Sciatic nerve (tissue), 2 donors: ENCODE results near the gene PRKG1. TPM values are rescaled to one million over a fixed set of nuclear protein-coding genes. Genes with fewer than 3 reads are reported as not detected.
"Not testable (repeated sequence)": the region's sequence is repeated elsewhere in the genome, so short reads cannot be mapped to it uniquely, and the experiment has no call there.

Source experiments
- ATAC-seq: fragments of 200-7000 bp; cut with Tn5 transposase; one replicate; pipeline ENCODE4 v1.9.1; 2020; ENCODE audit warnings: mild to moderate bottlenecking, moderate library complexity
- DNase-seq: peaks from one replicate; pipeline ENCODE4 v3.0.0-alpha.2; 2020; ENCODE audit warnings: low spot score
- intact Hi-C: fragments of 100-400 bp; cut with DNase I; formaldehyde crosslinking; loops from one replicate; pipeline ENCODE4 v1.14.2; 2022
- total RNA-seq: library from RNA; stranded (reverse); fragmentation: NEBNext Ultra II Directional; extraction: Animal tissue kit (Norgen Biotek cat#: 25700); gene quantifications from one replicate; pipeline ENCODE4 v1.2.1, GENCODE V29; 2021
- donor health status: DM: no; HTN: no; CAD: no.
- donor health status: DM: no; HTN: no; CAD: no.

Gene PRKG1
- total RNA-seq, 1 donor from 2014 or later = 20.0 TPM

DNA sequence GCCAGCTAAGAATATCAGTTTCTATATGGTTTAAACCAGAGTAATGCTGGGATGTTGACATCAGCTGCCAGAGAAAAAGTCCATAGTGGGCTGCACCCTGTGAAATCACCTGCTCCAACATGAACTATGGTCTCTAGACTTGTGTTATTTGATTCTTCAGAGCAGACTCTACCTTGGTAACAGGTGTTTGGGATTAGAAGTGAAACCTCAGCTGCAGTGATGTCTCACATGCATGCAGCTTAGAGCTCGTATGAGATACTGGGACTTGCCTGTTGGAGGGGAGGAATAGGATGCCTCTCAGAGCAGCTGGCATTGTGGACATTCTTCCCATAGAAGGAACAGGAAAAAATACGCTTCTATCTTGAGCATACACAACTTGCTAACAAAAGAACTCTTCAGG, 912.2 kb downstream of the PRKG1 start:
- ATAC-seq (no peak), DNase-seq (no peak)
- intact Hi-C loops = no loop called here

DNA sequence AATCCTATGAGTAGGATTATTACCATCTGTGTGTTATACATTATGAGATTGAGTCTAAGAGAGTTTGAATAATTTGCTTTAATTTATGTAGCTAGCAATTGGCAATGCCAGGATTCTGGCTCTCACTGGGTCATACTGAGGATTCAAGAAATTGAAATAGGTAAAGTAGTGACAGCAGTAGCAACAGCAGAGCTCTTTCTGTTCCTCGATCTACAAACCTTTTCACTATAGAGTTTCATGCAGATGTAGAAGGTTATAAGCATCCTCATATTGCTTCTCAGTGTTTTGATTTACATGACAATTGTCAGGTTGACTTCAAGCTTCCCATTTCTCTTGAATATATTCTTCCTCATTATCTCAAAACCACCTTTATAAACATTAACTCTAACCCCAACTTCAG, 919.2 kb downstream of the PRKG1 start:
- no peak for ATAC-seq
- no peak for DNase-seq
- intact Hi-C loops = no loop called here

DNA sequence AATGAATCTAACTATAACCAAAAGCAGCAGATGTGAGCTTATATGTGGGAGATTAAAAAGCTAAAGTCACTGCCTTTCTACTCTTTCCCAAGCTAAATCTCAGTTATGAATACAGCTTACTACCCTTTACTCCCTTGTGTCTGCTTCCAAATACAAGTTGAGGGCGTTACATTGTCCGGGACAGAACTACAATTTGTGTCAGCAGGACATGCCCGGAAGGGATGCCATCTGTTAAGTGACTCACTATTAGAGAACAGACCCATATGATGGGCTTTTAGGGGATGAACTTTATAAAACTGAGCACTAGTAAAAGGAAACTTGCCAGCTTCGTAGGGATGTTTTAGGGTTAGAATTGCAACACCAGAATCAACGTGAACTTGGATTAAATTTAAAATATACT, 924.8 kb downstream of the PRKG1 start:
- intact Hi-C loops = no loop called here
- DNase-seq (no peak), ATAC-seq (no peak)

DNA sequence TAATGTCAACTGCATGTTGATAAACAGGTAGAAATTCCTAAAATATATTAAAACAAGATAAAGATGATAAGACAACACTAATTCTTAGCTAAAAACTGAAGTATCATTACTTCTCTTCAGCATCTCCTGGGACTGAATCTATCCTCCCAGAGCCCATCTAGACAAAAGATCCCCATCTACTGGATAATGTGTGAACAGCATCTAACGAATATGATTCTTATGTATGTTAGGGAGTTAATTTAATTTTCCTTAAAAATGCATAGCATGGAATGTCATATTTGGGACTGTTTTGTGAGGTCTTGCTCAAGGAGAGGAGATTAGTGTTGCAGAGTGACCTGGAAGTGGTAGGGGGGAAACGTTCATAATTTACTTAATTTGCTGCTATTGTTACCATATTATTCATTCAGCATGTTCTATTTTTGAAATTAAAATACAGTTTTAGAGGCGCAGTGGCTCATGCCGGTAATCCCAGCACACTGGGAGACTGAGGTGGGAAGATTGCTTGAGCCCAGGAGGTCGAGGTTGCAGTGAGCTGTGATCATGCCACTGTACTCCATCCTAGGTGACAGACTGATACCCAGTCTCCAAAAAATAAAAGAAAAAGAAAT, 930.2 kb downstream of the PRKG1 start:
- intact Hi-C loops = no loop called here
- no peak for ATAC-seq
- DNase-seq = no peak

DNA sequence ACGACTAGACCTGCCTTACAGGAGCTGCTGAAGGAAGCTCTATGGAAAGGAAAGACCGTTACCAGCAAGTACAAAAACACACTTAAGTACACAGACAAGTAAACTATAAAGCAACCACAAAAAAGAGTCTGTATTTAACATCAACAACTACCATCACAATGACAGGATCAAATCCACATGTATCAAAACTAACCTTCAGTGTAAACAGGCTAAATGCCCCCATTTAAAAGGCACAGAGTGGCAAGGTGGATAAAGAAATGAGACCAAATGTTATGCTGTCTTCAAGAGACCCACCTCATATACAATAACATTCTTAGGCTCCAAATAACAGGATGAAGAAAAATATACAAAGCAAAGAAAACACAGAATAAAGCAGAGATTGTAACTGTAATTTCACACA, 932.8 kb downstream of the PRKG1 start:
- intact Hi-C loops = no loop called here
- ATAC-seq (no peak), DNase-seq (no peak)

DNA sequence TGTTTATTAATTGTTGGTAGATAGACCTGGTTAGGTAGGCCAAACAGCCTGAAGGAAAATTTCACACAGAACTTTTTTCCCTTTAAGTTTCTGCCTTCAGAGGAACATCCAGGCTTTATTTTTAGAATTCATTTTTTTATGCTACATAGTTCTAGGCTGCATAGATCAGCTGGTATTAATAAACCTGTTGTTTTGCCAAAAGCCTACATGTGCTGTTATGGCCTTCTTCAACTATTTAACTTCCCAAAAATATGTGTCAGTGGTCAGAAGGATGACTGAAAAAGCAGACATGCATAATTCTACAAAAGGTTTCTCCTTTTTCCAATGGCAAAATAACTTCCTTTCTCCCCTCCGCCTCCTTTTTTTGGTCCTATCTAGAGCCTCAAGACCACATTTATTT, 936.8 kb downstream of the PRKG1 start:
- intact Hi-C loops = no loop called here
- ATAC-seq = no peak
- DNase-seq = no peak

DNA sequence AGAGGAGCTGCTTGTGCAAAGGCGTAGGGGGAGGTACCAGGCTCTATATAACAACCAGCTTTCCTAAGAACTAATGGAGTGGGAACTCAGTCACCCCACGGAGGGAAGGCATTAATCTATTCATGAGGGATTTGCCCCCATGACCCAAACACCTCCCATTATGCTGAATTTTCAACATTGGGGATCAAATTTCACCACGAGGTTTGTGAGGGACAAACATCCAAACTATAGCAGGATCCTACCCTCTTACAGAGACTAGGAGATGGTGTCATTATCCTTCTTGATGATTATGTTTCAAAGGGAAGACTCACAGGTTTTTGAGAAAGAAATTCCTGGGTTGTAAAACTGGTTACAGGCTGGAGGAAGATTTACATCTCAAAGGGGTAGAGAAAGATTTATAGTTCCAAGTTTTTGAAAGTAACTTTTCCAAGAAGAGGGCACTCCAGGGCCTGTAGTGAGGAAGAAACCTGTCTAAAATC, 944.8 kb downstream of the PRKG1 start:
- ATAC-seq (no peak), DNase-seq (no peak)
- intact Hi-C loops = no loop called here

DNA sequence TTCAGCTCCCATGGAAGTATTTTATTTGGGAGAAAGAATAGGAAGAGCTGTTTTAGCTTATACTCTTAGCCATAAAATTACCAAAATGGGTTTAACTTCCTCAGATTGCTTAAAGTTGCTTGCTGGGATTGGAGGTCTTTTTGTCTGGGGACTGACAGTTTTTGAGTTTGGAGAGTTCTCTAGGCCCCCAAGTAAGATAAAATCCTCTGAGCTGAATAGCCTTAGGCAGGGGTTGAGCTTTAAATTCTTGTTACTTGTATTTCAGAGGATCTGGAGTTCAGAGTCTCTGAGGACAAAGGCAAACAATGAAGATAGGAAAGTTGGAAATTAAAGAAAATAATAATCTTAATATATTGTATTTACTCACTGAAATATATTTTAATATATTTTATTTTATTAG, 945.4 kb downstream of the PRKG1 start:
- ATAC-seq (no peak), DNase-seq (no peak)
- intact Hi-C loops = no loop called here

DNA sequence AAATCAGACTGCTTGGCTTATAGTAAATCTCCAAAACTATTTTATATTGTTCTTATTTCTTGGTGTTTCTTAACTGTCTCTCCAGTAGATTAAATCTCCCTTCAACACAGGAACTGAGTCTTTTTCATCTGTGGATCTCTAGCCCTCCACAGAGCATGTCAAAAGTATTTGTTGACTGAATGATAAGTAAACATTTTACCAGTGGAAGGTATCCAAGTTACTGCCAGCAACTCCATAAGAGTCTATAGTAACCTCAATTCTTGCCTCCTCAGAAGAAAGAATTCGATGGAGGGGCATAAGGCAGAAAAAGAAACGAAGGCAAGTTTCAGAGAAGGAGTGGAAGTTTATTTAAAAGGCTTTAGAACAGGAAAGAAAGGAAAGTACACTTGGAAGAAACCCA, 945.9 kb downstream of the PRKG1 start:
- ATAC-seq = no peak
- no peak for DNase-seq
- intact Hi-C loops = no loop called here

DNA sequence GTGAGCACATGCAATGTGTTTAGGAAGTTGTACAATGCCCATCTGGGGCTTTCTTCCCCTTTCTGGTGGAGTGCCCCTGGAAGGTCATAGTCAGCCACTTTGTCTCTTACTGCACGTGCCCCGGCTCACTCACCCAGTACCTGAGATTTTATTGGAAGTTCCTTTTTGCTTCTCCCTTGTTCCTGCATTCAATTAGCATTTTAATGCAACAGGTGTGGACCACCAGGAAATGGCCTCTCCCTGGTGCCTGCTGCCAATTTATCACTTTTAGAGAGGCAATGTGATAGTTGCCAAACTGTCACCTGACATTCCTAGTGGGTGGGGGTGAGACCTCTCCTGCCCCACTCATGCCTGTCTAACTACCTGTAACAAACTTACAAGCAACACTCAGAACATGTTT, 946.4 kb downstream of the PRKG1 start:
- DNase-seq (no peak), ATAC-seq (no peak)
- intact Hi-C loops = no loop called here

DNA sequence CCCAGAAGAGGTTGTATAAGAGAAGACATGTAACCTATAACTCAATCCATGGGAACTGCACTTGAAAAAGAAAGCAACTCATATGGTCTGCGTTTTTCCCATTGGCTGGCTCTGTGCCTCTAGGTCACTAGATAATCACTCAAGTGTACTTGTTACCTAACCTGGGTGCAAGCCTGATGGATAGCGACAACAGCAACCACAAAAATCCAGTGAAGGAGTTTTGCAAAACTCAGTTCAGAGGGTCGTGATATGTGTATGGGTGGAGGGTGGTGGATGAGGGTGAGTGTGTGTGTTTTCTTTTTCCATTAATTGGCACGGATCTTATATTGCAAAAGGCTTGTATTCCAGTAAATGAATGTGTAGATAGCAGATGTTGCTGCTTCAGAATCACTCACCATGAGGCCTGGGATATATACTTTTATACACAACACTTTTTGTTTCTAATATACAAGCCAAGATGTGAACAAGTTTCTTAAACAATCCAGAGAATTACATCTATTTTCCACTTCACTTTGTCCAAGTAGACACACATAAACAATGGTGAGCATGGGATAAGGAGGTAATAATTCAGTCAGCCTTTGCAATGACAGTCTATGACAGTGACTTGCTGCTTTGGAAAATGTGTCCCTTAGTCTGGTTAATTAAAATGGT, 952.9 kb downstream of the PRKG1 start:
- intact Hi-C loops = no loop called here
- ATAC-seq (no peak), DNase-seq (no peak)

DNA sequence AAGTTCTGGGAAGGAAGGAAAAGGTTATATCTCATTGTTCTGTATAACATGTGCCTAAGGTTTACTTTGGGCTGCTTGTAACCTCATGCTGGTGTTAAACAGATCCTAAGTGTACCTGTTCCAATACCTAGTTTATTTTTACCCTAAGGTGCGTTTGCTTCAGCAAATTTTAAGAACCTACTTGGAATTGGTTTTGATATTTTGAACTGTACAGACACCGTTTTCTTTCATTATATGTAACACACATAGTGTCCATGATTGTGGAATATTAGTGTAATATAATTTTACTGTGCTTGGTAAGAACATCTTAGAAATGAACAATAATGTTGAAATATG, 954.2 kb downstream of the PRKG1 start:
- DNase-seq (no peak), ATAC-seq (no peak)
- intact Hi-C loops = no loop called here

DNA sequence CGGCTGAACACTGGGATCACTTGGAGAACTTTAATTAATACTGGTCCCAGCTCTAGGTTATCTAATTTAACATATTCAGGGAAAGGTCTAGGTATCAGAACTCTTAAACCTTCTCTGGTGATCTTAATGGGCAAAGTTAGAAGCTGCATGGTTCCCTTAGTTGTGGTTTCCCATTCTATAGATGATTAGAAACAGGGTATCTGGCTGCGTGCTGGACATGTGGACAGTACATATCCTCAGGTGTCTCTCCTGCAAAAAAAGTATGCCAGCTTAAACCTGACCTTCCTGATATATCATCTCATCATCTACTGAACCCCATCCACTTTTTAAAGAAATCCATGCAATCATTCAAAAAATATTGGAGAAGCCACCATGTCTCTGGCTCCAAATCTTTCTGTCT, 955.3 kb downstream of the PRKG1 start:
- ATAC-seq (no peak), DNase-seq (no peak)
- intact Hi-C loops = no loop called here

DNA sequence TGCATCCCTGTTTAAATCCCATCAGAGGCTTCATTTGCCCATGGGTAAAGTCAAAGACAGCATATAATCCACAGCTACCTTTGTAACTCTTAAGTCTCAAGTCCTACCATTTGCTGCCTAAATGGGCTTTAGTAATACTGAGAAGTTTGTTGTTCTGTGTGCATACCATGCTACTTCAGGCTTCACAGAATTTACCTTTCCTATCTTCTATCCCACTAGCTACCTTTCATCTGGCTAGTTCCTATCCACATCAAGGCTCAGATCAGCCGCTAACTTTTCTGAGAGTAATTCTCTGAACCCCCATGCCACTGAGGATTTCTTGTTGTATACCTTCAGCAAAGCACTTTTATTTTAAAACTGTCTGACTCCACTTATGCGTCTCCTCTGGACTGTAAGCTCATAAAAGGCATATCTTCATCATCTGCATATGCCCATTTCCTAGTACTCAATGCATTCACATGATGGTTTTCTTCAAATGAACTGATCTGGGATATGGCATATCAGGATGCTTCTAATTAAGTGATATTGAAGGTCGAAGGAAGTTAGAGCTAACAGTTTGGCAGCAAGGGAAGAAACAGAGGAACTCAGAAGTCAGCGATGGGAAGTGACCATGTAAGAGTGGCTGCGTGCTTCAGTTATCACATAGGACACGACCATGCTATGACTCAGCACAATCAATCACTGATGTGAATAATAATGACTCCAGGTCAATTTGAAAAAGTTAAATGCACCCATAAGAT, 955.9 kb downstream of the PRKG1 start:
- intact Hi-C loops = no loop called here
- no peak for DNase-seq
- no peak for ATAC-seq

DNA sequence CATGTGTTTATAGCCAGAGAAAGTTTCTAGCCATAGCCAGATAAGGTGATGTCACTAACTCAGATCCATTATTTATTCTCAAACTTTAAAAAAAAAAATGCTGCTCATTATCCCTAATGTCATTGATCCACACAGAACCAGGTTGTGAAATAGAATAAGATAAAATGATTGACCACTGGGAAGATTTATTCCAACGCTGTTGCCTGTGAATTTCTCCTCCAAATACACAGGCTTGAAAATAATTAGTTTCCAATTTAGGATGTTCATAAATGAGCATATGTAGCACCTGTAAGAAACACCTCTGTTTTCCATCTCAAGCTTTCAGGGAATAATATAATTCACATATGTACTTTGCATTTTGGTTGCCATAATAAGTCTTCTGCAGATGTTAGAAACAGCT, 956.7 kb downstream of the PRKG1 start:
- intact Hi-C loops = no loop called here
- DNase-seq (no peak), ATAC-seq (no peak)

DNA sequence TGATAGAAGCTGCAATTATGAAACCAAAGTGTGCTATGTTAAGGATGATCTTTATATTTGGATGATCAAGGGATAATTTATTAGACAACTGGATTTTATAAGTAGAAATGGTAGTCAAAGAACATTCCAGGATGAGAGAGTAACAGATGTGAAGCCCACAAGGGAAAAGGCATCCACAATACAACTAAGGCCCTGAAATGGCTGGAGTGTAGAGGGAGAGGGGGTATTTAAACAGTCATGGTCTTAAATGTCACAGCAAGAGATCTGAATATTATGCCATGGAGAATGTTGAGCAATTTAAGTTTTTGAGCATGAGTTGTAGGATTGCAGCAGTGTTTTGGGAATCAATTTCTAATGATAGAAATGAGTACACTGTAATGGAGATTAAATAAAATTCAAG, 957.5 kb downstream of the PRKG1 start:
- no peak for ATAC-seq

DNA sequence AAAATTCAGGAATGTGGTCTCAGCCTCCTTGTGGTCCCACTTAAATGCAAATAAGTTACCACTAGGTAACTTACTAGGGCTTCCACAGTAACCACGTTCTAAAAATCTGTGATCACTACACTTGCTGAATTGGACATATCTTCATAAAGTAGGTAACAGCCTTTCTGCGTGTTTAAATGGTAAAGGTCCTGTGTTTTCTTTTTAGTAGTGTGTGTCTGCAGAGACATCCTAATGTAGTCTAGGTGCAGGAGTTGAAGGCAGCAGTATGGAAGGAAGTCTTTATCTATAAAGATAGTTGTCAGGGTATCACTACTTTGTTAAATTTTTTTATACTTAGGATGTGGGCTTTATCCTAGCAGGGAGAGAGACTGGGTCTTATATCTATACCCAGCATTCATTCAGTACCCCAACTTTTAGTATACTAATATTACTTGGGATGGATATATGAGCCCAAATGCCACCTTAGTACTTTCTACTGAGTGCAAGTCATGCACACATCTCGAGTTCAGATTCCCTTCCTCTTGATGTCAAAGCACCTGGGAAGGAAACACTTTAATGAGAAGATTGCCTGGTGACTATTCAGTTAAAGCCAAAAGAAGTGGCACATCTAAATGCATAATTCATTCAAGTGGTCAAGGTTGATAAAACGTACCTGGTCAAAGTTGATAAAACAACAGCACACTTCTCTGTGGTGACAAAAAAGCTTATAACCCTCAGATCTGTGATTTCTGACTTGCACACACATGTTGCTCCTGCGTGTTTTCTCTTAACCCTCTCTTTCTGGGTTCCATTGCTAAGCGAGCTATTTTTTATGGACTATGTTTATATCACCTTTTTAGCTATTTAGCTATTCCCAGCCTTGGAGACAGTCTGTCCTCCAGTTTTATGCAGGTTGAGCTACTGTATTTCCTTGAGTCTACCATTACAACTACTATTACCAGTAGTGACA, 958.7 kb downstream of the PRKG1 start:
- ATAC-seq (no peak), DNase-seq (no peak)
- intact Hi-C loops = no loop called here

More for the DNA sequence above, 957.5 kb downstream of the PRKG1 start:
- no peak for DNase-seq
- intact Hi-C loops = no loop called here

DNA sequence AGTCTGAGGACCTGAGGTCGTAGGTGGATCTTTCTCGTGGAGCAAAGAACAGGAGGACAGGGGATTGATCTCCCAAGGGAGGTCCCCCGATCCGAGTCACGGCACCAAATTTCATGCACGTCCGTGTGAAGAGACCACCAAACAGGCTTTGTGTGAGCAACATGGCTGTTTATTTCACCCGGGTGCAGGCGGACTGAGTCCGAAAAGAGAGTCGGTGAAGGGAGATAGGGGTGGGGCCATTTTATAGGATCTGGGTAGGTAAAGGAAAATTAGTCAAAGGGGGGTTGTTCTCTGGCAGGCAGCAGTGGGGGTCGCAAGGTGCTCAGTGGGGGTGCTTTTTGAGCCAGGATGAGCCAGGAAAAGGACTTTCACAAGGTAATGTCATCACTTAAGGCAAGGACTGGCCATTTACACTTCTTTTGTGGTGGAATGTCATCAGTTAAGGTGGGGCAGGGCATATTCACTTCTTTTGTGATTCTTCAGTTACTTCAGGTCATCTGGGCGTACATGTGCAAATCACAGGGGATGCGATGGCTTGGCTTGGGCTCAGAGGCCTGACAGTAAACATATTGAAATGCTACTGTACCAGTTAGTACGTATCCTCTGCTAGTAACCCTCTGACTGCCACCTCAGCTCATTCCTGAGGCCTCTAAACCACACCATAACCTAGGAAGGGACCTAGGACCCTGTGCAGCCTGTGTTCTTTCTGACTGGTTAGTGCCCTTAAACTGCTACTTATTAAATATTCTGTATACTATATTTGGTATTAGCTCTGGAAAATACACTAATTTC, 964.9 kb downstream of the PRKG1 start:
- DNase-seq, intact Hi-C loops, ATAC-seq: not testable (repeated sequence)

DNA sequence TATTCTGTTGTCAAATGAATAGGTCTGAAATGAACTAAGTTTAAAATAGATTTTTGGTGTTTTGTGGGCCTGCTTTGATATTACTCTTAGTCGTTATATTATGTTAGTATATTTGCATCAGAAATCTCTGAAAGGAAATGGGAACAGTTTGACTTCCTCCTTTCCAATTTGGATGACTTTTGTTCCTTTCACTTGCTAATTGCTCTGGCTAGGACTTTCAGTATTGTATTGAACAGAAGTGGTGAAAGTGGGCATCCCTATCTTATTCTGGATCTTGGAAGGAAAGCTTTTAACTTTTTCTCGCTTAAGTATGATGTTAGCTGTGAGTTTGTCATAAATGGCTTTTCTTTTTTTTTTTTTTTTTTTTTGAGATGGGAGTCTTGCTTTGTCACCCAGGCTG, 966.2 kb downstream of the PRKG1 start:
- ATAC-seq = no peak
- intact Hi-C loops = no loop called here
- no peak for DNase-seq
